CD14-positive monocyte (primary cell): ENCODE measurements around the gene AASDH. TPM values are rescaled to one million over a fixed set of nuclear protein-coding genes. Genes with fewer than 3 reads are reported as not detected.
A peak's percentile ranks its signal among the peaks of the same experiment; 100 is the strongest.

Experiments
- DNase-seq, 3 donors: peaks; one replicate each; pipeline ENCODE4 v3.0.0-alpha.2; 2011 to 2022
- H2AFZ ChIP-seq: 2 replicates; pipeline ENCODE4 v1.6.0; 2012; ENCODE audit warnings: mild to moderate bottlenecking, low read depth, low read length, inconsistent platforms; ENCODE audit not compliant: insufficient read depth, poor library complexity, severe bottlenecking
- H3K27ac ChIP-seq, 2 donors: 1 replicate in 1 of 2; 2 replicates in 1 of 2; pipeline ENCODE4 v1.5.1; 2012 to 2013; ENCODE audit warnings: low read length in 2 of 2, control low read depth in 1 of 2, inconsistent platforms in 1 of 2, low read depth in 1 of 2, mild to moderate bottlenecking in 1 of 2
- H3K27me3 ChIP-seq, 2 donors: one replicate each; pipeline versions ENCODE4 v1.6.0 to v1.6.1; 2011 to 2013; ENCODE audit warnings: low read length in 2 of 2; ENCODE audit not compliant: control insufficient read depth in 2 of 2, insufficient read depth in 2 of 2
- H3K36me3 ChIP-seq, 2 donors: replicated peaks in 1 of 2; 1 replicate in 1 of 2; 2 replicates in 1 of 2; pipeline versions ENCODE4 v1.5.1 to v1.6.1; 2012 to 2013; ENCODE audit warnings: low read length in 2 of 2, control low read depth in 1 of 2, inconsistent platforms in 1 of 2, mild to moderate bottlenecking in 1 of 2; ENCODE audit not compliant: insufficient read depth in 2 of 2, control insufficient read depth in 1 of 2
- H3K4me1 ChIP-seq, 2 donors: 1 replicate in 1 of 2; 2 replicates in 1 of 2; pipeline versions ENCODE4 v1.5.1 to v1.6.1; 2012 to 2013; ENCODE audit warnings: low read length in 2 of 2, control low read depth in 1 of 2, inconsistent platforms in 1 of 2, mild to moderate bottlenecking in 1 of 2, moderate library complexity in 1 of 2; ENCODE audit not compliant: insufficient read depth in 2 of 2, control insufficient read depth in 1 of 2
- H3K4me2 ChIP-seq: replicated peaks from 2 replicates; pipeline ENCODE3; 2012; ENCODE audit warnings: low read length, moderate library complexity, mild to moderate bottlenecking; ENCODE audit not compliant: poor library complexity, severe bottlenecking; ENCODE audit errors: extremely low read depth
- H3K4me3 ChIP-seq, 3 experiments: fragments of 200-600 bp in 1 of 3; sonication (generic) in 1 of 3; replicated peaks in 1 of 3; 1 replicate in 2 of 3; 2 replicates in 1 of 3; pipeline ENCODE4 v1.5.1; 2011 to 2013; ENCODE audit warnings: low read length in 3 of 3, mild to moderate bottlenecking in 3 of 3, control low read depth in 2 of 3, low read depth in 2 of 3, inconsistent platforms in 1 of 3, moderate library complexity in 1 of 3
- H3K79me2 ChIP-seq: 2 replicates; pipeline ENCODE4 v1.6.0; 2012; ENCODE audit warnings: mild to moderate bottlenecking, control low read depth, inconsistent platforms, low read length, moderate library complexity; ENCODE audit not compliant: insufficient read depth
- H3K9ac ChIP-seq: 2 replicates; pipeline ENCODE4 v1.6.0; 2017; ENCODE audit warnings: low read length, mild to moderate bottlenecking; ENCODE audit not compliant: insufficient read depth, poor library complexity, severe bottlenecking
- H3K9me3 ChIP-seq, 2 donors: replicated peaks in 1 of 2; 1 replicate in 1 of 2; 2 replicates in 1 of 2; pipeline versions ENCODE4 v1.5.1 to v1.6.1; 2012 to 2013; ENCODE audit warnings: low read length in 2 of 2, control low read depth in 1 of 2; ENCODE audit not compliant: control insufficient read depth in 1 of 2, insufficient read depth in 1 of 2
- H4K20me1 ChIP-seq: 2 replicates; pipeline ENCODE4 v1.6.0; 2012; ENCODE audit warnings: mild to moderate bottlenecking, low read length, control low read depth, moderate library complexity; ENCODE audit not compliant: insufficient read depth
- H3K27ac Mint-ChIP-seq, 7 donors: one replicate each; pipeline ENCODE4 v1.8.0; 2020; ENCODE audit warnings: mild to moderate bottlenecking in 7 of 7, mixed read lengths in 7 of 7, moderate library complexity in 6 of 7, inconsistent platforms in 2 of 7
- H3K27me3 Mint-ChIP-seq, 3 donors: one replicate each; pipeline ENCODE4 v1.8.0; 2021 to 2022; ENCODE audit warnings: low read depth in 3 of 3, mild to moderate bottlenecking in 3 of 3, mixed read lengths in 3 of 3, moderate library complexity in 3 of 3, inconsistent platforms in 1 of 3
- H3K36me3 Mint-ChIP-seq, 2 donors: one replicate each; pipeline ENCODE4 v1.8.0; 2020; ENCODE audit warnings: mixed read lengths in 2 of 2, inconsistent platforms in 1 of 2, mild to moderate bottlenecking in 1 of 2
- H3K4me1 Mint-ChIP-seq: one replicate; pipeline ENCODE4 v1.8.0; 2020; ENCODE audit warnings: mild to moderate bottlenecking, mixed read lengths
- H3K4me3 Mint-ChIP-seq, 2 donors: one replicate each; pipeline ENCODE4 v1.8.0; 2020; ENCODE audit warnings: mild to moderate bottlenecking in 2 of 2, mixed read lengths in 2 of 2, moderate library complexity in 1 of 2
- H3K9me3 Mint-ChIP-seq, 7 donors: one replicate each; pipeline ENCODE4 v1.8.0; 2020 to 2022; ENCODE audit warnings: mixed read lengths in 7 of 7, mild to moderate bottlenecking in 6 of 7, moderate library complexity in 6 of 7, inconsistent platforms in 2 of 7
- WGBS: methylation state at CpG from one replicate; pipeline ENCODE4 v1.1.5; 2013; ENCODE audit warnings: missing lambda C conversion rate; ENCODE audit not compliant: insufficient coverage; 5-methylcytosine and 5-hydroxymethylcytosine counted together
- intact Hi-C, 2 donors: fragments of 100-400 bp; cut with micrococcal nuclease; formaldehyde crosslinking; loops; one replicate each; pipeline versions ENCODE4 v1.15.0 to v1.15.1; 2023
- polyA plus RNA-seq, 3 donors: library from polyadenylated mRNA; depleted of rRNA in 1 of 3; unstranded in 2 of 3; stranded (reverse) in 1 of 3; fragments of 300-500 nt in 2 of 3; fragments of >200 nt in 1 of 3; fragmentation: Illumina TruSeq in 2 of 3; gene quantifications; 1 replicate in 2 of 3; 2 replicates in 1 of 3; pipeline ENCODE4 v1.2.3, GENCODE V29; 2012 to 2021
- TF ChIP-seq, protein P1 (sequence below): fragments of 200-600 bp; IDR thresholded peaks from one replicate; pipeline ENCODE4 v1.8.0; 2022; ENCODE audit warnings: antibody characterized with exemption, mild to moderate bottlenecking

Gene AASDH
- polyA plus RNA-seq, 3 donors = 5.9 to 6.9 (median 6.2) TPM

DNA sequence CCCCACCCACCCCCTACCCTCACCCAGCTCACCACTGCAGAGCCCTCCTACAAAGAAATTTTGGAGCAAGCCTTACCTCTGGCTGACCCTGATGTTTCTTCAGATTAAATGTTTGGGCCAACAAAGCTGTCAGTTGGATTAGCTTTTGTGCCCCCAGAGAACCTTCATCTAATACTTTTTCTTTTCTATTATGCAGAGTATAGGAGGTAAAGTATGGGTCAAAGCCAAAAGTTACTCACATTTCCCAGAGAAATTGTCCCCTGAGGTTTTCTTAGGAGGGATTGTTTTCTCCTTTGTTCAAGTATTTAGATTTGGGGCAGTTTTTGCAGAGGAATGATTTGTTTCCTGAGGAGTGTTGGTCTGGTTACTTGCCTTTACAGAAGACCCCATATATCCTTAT, 69.5 kb downstream of the AASDH start:
- Mint-ChIP-seq H3K4me1 (no peaks in the 10 kb centered on the region), H3K9me3 (peaks cover 21 to 25% (median 23%) of the 10 kb centered on the region in 7 donors), H3K4me3 (no peak overlapping the region), H3K27me3 (peaks cover 1 to 2% (median 2%) of the 10 kb centered on the region in 3 donors), H3K27ac (no peak overlapping the region), H3K36me3 (no peaks in the 10 kb centered on the region)
- TF ChIP-seq, protein P1, sequence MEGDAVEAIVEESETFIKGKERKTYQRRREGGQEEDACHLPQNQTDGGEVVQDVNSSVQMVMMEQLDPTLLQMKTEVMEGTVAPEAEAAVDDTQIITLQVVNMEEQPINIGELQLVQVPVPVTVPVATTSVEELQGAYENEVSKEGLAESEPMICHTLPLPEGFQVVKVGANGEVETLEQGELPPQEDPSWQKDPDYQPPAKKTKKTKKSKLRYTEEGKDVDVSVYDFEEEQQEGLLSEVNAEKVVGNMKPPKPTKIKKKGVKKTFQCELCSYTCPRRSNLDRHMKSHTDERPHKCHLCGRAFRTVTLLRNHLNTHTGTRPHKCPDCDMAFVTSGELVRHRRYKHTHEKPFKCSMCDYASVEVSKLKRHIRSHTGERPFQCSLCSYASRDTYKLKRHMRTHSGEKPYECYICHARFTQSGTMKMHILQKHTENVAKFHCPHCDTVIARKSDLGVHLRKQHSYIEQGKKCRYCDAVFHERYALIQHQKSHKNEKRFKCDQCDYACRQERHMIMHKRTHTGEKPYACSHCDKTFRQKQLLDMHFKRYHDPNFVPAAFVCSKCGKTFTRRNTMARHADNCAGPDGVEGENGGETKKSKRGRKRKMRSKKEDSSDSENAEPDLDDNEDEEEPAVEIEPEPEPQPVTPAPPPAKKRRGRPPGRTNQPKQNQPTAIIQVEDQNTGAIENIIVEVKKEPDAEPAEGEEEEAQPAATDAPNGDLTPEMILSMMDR = no peak
- H3K79me2 ChIP-seq = no peaks in the 10 kb centered on the region
- no peak overlapping the region for H2AFZ ChIP-seq
- no peaks in the 10 kb centered on the region for H3K36me3 ChIP-seq
- H3K9ac ChIP-seq = no peak overlapping the region
- intact Hi-C loops = no loop called here
- no peaks in the 10 kb centered on the region for H4K20me1 ChIP-seq
- H3K4me1 ChIP-seq = no peaks in the 10 kb centered on the region
- no peak overlapping the region for H3K4me3 ChIP-seq
- H3K27ac ChIP-seq = no peak overlapping the region
- H3K27me3 ChIP-seq = no peaks in the 10 kb centered on the region
- H3K4me2 ChIP-seq = no peak overlapping the region
- DNase-seq = no peak
- peaks cover 0 to 23% of the 10 kb centered on the region in 2 donors for H3K9me3 ChIP-seq

DNA sequence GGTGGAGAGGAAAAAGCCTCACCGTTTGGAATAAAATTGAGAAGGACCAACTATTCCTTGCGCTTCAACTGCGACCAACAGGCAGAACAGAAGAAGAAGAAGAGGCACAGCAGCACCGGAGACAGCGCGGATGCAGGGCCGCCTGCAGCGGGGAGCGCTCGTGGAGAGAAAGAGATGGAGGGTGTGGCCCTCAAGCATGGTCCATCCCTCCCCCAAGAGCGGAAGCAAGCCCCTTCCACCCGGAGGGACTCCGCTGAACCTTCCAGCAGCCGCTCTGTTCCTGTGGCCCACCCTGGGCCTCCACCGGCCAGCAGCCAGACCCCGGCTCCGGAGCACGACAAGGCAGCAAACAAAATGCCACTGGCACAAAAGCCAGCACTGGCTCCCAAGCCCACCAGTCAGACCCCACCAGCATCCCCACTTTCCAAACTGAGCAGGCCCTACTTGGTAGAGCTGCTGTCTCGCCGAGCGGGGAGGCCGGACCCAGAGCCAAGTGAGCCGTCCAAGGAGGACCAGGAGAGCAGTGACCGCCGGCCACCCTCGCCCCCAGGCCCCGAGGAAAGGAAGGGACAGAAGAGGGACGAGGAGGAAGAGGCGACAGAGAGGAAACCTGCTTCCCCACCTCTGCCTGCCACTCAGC, 71.2 kb downstream of the AASDH start:
- Histone ChIP-seq H2AFZ (no peak overlapping the region), H3K9me3 (peaks cover 0 to 23% of the 10 kb centered on the region in 2 donors), H3K27ac (no peak overlapping the region), H3K36me3 (no peaks in the 10 kb centered on the region), H4K20me1 (no peaks in the 10 kb centered on the region), H3K4me3 (no peak overlapping the region), H3K4me2 (no peak overlapping the region), H3K9ac (no peak overlapping the region), H3K4me1 (no peaks in the 10 kb centered on the region), H3K79me2 (no peaks in the 10 kb centered on the region), H3K27me3 (no peaks in the 10 kb centered on the region)
- 98% methylated on average over 14 of the region's 29 CpGs for WGBS
- intact Hi-C loops = no loop called here
- Mint-ChIP-seq H3K4me3 (no peak overlapping the region), H3K9me3 (peaks cover 21 to 25% (median 23%) of the 10 kb centered on the region in 7 donors), H3K27me3 (peaks cover 0 to 2% (median 1%) of the 10 kb centered on the region in 3 donors), H3K27ac (peak overlapping the region in 1 of 7 donors; percentile 54), H3K4me1 (no peaks in the 10 kb centered on the region), H3K36me3 (no peaks in the 10 kb centered on the region)
- TF ChIP-seq, protein P1 = no peak
- DNase-seq = no peak
